T-helper 2 cell treated with Interferon-gamma antibody and Interleukin-4, amounts not matched to agents 5 μg/mL and 100 μg/mL, for 36 hours (primary cell): Measurements from ENCODE around the gene ATP2A2.
A peak's percentile ranks its signal among the peaks of the same experiment; 100 is the strongest.

Experiments
- DNase-seq: peaks from one replicate; pipeline ENCODE4 v3.0.0; 2021; ENCODE audit warnings: low spot score
- H3K27ac Mint-ChIP-seq: one replicate; pipeline ENCODE4 v1.8.0; 2021; ENCODE audit warnings: mild to moderate bottlenecking, mixed read lengths
- H3K27me3 Mint-ChIP-seq: one replicate; pipeline ENCODE4 v1.8.0; 2021; ENCODE audit warnings: low read depth, mixed read lengths
- H3K36me3 Mint-ChIP-seq: one replicate; pipeline ENCODE4 v1.8.0; 2021; ENCODE audit warnings: low read depth, mixed read lengths
- H3K4me1 Mint-ChIP-seq: one replicate; pipeline ENCODE4 v1.8.0; 2021; ENCODE audit warnings: low read depth, mixed read lengths
- H3K4me3 Mint-ChIP-seq: one replicate; pipeline ENCODE4 v1.8.0; 2022; ENCODE audit warnings: mild to moderate bottlenecking, moderate library complexity, mixed read lengths
- H3K9me3 Mint-ChIP-seq: one replicate; pipeline ENCODE4 v1.8.0; 2021; ENCODE audit warnings: mixed read lengths

The ATP2A2 gene

DNA sequence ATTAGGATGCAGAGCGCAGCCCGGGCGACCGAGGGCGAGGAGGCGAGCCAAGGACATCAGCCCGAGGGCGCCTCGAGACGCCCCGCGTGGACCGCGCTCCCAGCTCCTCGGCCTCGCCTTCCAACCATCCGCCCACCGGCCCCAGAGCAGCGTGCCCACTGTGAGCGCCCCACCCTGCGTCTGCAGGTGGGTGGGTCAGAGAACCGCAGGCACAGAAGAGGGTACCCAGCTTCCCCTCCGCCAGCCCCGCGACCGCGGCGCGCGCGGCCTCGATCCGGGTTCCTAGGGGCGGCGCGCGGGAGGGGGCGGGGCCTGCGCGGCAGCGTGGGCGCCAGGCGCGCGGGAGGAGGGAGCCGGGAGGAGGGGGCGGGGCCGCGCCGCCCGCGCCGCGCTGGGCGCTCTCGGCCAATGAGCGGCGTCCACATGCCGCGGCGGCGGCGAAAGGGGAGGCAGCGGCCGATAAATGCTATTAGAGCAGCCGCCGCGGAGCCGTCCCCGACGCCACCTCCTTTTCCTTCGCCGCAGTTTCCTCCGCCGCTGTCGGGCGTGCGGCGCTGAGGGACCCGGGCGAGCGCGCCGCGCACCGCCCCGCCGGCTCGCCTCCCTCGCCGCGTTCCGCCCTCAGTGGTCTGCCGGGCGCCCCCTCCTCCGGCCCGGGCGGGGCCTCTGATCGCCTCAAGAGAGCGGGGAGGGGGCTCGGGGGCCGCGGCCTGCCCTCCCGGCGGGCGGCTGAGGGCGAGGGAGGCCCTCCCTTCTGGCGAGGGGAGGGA, at the start of gene ATP2A2:
ATP2A2 (plus strand) TSS at position 469 of the 770 bp plus-strand sequence. CDS start 543 bp downstream, outside the sequence.
- DNase-seq: peak; percentile 89
- Mint-ChIP-seq H3K4me1 (peaks cover 35% of the 10 kb centered on the region), H3K4me3 (peak within 1 kb of the TSS; percentile 94), H3K9me3 (no peaks in the 10 kb centered on the region), H3K27ac (peak within 1 kb of the TSS; percentile 87), H3K27me3 (peaks cover 4% of the 10 kb centered on the region), H3K36me3 (peaks cover 36% of the 10 kb centered on the region)

GRCh38 chr12:110233212-110233903, 47.7 kb upstream of the ATP2A2 start:
- Mint-ChIP-seq H3K9me3 (no peaks in the 10 kb centered on the region), H3K27ac (no peak overlapping the region), H3K4me1 (no peaks in the 10 kb centered on the region), H3K27me3 (peaks cover 25% of the 10 kb centered on the region), H3K4me3 (no peak overlapping the region), H3K36me3 (no peaks in the 10 kb centered on the region)
- DNase-seq: no peak

DNA sequence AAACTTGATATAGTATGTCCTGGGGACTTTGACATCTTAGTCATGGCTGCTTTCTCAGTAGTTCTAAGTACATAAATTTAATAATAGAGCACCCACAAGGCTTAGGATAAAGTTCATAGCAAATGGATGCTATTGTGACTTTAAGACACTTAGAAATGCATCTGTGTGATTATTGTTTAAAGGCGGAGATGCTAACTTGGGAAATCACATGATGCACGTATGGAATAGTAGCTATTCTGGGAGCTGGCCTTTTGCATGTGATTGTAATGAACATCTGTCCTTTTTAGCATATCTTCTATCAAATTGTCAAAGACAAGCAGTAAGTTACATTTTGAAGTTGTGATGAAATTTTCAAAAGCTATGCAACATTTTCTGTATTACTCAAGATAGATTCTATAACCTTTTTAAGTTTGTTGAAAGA, 46.7 kb upstream of the ATP2A2 start:
- Mint-ChIP-seq H3K9me3 (no peaks in the 10 kb centered on the region), H3K4me1 (no peaks in the 10 kb centered on the region), H3K36me3 (no peaks in the 10 kb centered on the region), H3K27me3 (peaks cover 23% of the 10 kb centered on the region), H3K27ac (no peak overlapping the region), H3K4me3 (no peak overlapping the region)
- no peak for DNase-seq

DNA sequence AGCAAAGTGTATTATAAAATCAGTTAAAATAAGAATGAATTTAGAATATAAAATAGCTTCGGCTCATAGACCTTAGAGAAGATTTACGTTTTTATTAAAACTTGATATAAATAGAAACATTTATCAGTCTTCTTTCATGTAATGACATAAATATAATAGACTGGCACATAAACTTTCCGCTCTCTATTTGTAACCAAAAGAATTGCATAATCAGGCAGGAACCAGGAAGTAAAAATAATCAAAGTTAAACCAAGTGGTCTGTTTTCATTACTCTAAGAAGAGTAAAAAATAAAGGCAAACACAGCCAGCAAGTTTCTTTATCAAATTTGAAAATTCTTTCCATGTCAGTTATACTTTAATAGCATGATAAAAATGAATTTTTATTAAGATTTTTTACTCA, 46.3 kb upstream of the ATP2A2 start:
- no peak overlapping the region for H3K27ac Mint-ChIP-seq
- H3K4me1 Mint-ChIP-seq: no peaks in the 10 kb centered on the region
- H3K27me3 Mint-ChIP-seq: peaks cover 22% of the 10 kb centered on the region
- no peak for DNase-seq
- no peaks in the 10 kb centered on the region for H3K36me3 Mint-ChIP-seq
- H3K9me3 Mint-ChIP-seq: no peaks in the 10 kb centered on the region
- no peak overlapping the region for H3K4me3 Mint-ChIP-seq

DNA sequence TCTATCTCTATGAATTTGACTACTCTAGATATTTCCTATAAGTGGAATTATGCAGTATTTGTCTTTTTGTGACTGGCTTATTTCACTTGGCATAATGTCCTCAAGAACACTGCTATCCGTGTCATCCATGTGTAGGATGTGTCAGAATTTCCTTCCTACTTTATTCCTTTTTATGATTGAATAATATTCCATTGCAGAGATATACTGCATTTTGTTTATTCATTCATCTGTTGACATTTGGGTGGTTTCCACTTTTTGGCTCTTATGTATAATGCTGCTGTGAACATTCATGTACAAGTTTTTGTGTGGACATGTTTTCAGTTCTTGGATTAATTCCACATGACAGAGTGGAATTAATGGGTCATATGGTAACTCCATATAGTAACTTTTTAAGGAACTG, 45.7 kb upstream of the ATP2A2 start:
- H3K9me3 Mint-ChIP-seq: no peaks in the 10 kb centered on the region
- peaks cover 27% of the 10 kb centered on the region for H3K27me3 Mint-ChIP-seq
- H3K27ac Mint-ChIP-seq: no peak overlapping the region
- no peaks in the 10 kb centered on the region for H3K4me1 Mint-ChIP-seq
- no peak for DNase-seq
- H3K36me3 Mint-ChIP-seq: no peaks in the 10 kb centered on the region
- H3K4me3 Mint-ChIP-seq: no peak overlapping the region

DNA sequence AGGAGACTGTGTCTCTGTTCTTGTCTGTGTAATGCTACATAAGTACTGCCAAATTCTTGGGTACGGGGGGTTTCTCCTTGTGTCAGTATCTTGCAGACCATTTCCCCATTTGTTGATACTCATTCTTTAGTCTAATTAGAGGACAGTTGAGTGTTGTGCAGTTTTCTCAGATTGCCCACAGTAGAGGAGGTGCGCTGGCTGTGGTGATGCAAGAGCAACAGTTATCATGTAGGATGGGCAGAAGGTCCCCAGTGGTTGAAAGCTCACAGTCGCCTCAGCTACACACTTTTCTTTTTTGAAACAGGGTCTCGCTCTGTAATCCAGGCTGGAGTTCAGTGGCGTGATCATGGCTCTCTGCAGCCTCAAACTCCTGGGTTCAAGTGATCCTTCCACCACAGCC, 37.8 kb upstream of the ATP2A2 start:
- DNase-seq: no peak
- Mint-ChIP-seq H3K4me3 (no peak overlapping the region), H3K9me3 (no peaks in the 10 kb centered on the region), H3K4me1 (no peaks in the 10 kb centered on the region), H3K36me3 (no peaks in the 10 kb centered on the region), H3K27me3 (peaks cover 8% of the 10 kb centered on the region), H3K27ac (no peak overlapping the region)

DNA sequence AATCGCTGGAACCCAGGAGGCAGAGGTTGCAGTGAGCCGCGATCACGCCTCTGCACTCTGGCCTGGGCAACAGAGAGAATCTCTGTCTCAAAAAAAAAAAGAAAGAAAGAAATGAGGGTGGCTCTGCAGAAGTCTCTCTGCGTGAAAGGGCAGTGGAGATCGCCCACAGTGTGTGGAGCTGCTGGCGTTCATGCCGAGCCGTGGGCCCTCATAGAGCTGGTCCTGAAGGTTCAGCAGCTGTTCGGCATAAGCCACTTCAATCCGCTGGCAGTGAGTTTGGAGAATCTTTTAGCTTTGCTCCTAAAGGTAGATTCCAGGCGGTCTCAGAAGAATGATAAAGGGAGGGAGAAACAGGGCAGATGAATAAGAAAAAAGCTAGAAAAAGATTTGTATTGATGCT, 36.7 kb upstream of the ATP2A2 start:
- no peaks in the 10 kb centered on the region for H3K9me3 Mint-ChIP-seq
- H3K4me3 Mint-ChIP-seq: no peak overlapping the region
- peaks cover 8% of the 10 kb centered on the region for H3K27me3 Mint-ChIP-seq
- no peaks in the 10 kb centered on the region for H3K4me1 Mint-ChIP-seq
- no peaks in the 10 kb centered on the region for H3K36me3 Mint-ChIP-seq
- DNase-seq: no peak
- H3K27ac Mint-ChIP-seq: no peak overlapping the region

GRCh38 chr12:110244829-110245228, 36.2 kb upstream of the ATP2A2 start:
- H3K9me3 Mint-ChIP-seq: no peaks in the 10 kb centered on the region
- H3K27ac Mint-ChIP-seq: no peak overlapping the region
- DNase-seq: no peak
- no peaks in the 10 kb centered on the region for H3K36me3 Mint-ChIP-seq
- peaks cover 7% of the 10 kb centered on the region for H3K27me3 Mint-ChIP-seq
- no peak overlapping the region for H3K4me3 Mint-ChIP-seq
- H3K4me1 Mint-ChIP-seq: no peaks in the 10 kb centered on the region

GRCh38 chr12:110245369-110245772, 35.7 kb upstream of the ATP2A2 start:
- Mint-ChIP-seq H3K9me3 (no peaks in the 10 kb centered on the region), H3K36me3 (no peaks in the 10 kb centered on the region), H3K4me3 (no peak overlapping the region), H3K4me1 (no peaks in the 10 kb centered on the region), H3K27ac (no peak overlapping the region), H3K27me3 (peaks cover 3% of the 10 kb centered on the region)
- DNase-seq: peak; percentile 10

- Mint-ChIP-seq H3K36me3 (no peaks in the 10 kb centered on the region), H3K4me1 (no peaks in the 10 kb centered on the region), H3K9me3 (no peaks in the 10 kb centered on the region), H3K27me3 (no peaks in the 10 kb centered on the region), H3K27ac (no peak overlapping the region), H3K4me3 (no peak overlapping the region)
- DNase-seq: no peak
These were observed 34.3 kb upstream of the ATP2A2 start for GRCh38 chr12:110246636-110247339.

- no peaks in the 10 kb centered on the region for H3K36me3 Mint-ChIP-seq
- DNase-seq: no peak
- no peaks in the 10 kb centered on the region for H3K4me1 Mint-ChIP-seq
- no peaks in the 10 kb centered on the region for H3K9me3 Mint-ChIP-seq
- no peaks in the 10 kb centered on the region for H3K27me3 Mint-ChIP-seq
- no peak overlapping the region for H3K27ac Mint-ChIP-seq
- H3K4me3 Mint-ChIP-seq: no peak overlapping the region
These were observed 33.5 kb upstream of the ATP2A2 start for GRCh38 chr12:110247340-110248095.

DNA sequence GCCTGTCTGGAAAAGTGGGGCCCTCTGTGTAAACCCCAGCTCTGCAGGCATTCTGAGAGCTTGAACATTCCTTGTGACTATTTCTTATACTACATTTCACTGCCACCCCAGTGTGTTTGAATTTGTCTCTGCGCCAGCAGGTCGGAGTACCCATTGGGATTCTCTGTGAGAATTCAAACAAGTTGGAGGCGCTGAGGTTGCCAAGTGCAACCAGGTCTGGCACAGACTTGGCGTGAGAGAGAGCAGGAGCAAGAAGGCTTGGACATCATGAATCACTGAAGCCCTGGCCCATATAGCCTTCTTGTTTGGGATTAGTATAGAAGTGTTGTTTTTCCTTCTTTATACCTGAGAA, 33.0 kb upstream of the ATP2A2 start:
- H3K4me1 Mint-ChIP-seq: no peaks in the 10 kb centered on the region
- H3K27me3 Mint-ChIP-seq: no peaks in the 10 kb centered on the region
- DNase-seq: no peak
- no peak overlapping the region for H3K27ac Mint-ChIP-seq
- H3K9me3 Mint-ChIP-seq: no peaks in the 10 kb centered on the region
- no peak overlapping the region for H3K4me3 Mint-ChIP-seq
- H3K36me3 Mint-ChIP-seq: no peaks in the 10 kb centered on the region

DNA sequence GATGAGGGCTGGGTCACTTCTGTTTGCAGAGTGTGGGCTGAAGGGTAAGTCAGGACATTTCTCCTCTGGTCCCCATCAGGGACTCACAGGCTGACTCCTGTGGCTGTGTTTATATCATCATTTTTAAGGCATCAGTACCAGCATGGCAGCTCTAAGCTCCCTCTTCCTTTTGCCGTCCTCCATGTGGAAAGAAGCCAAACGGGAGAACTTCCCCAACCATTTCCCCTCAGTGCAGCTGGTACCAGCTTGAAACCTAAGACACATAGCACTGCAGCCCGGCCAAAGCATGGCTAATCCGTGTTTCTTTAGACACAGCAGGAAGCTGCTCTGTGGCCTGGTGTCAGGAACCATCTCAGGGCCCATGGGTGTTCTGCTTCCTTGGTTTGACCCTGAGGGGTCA, 31.9 kb upstream of the ATP2A2 start:
- Mint-ChIP-seq H3K27me3 (no peaks in the 10 kb centered on the region), H3K4me3 (no peak overlapping the region), H3K9me3 (no peaks in the 10 kb centered on the region), H3K27ac (no peak overlapping the region), H3K4me1 (no peaks in the 10 kb centered on the region), H3K36me3 (no peaks in the 10 kb centered on the region)
- DNase-seq: no peak
